GOT3 (cell line): ENCODE results near the gene GABBR2.

Experiments used
- DNase-seq: peaks from one replicate; lab custom pipeline; 2025; ENCODE audit warnings: mixed read lengths; lab: John Stamatoyannopoulos, UW

GABBR2 gene

GRCh38 chr9:98342820-98343210 is 365.9 kb downstream of the GABBR2 start:
- DNase-seq = no peak

GRCh38 chr9:98342098-98342819 is 366.5 kb downstream of the GABBR2 start:
- no peak for DNase-seq

- DNase-seq = no peak
Observed at GRCh38 chr9:98341157-98342097, 367.3 kb downstream of the GABBR2 start.

- DNase-seq = no peak
Observed at GRCh38 chr9:98339987-98340800, 368.5 kb downstream of the GABBR2 start.

GRCh38 chr9:98335661-98336060 is 373.1 kb downstream of the GABBR2 start:
- DNase-seq = no peak

GRCh38 chr9:98334796-98335195 is 373.9 kb downstream of the GABBR2 start:
- no peak for DNase-seq

- no peak for DNase-seq
Observed at GRCh38 chr9:98333703-98334582, 374.8 kb downstream of the GABBR2 start.

GRCh38 chr9:98332405-98332831 is 376.3 kb downstream of the GABBR2 start:
- DNase-seq = no peak

GRCh38 chr9:98331536-98332259 is 377.0 kb downstream of the GABBR2 start:
- DNase-seq = no peak

GRCh38 chr9:98330831-98331230 is 377.9 kb downstream of the GABBR2 start:
- DNase-seq = no peak

- no peak for DNase-seq
Observed at GRCh38 chr9:98329904-98330303, 378.8 kb downstream of the GABBR2 start.

- no peak for DNase-seq
Observed at GRCh38 chr9:98329281-98329680, 379.5 kb downstream of the GABBR2 start.

- DNase-seq = no peak
Observed at GRCh38 chr9:98328770-98329169, 380.0 kb downstream of the GABBR2 start.

- no peak for DNase-seq
Observed at GRCh38 chr9:98328141-98328540, 380.6 kb downstream of the GABBR2 start.

- DNase-seq = no peak
Observed at GRCh38 chr9:98327249-98327561, 381.5 kb downstream of the GABBR2 start.

GRCh38 chr9:98326459-98327248 is 382.1 kb downstream of the GABBR2 start:
- no peak for DNase-seq

- no peak for DNase-seq
Observed at GRCh38 chr9:98324801-98325200, 383.9 kb downstream of the GABBR2 start.

GRCh38 chr9:98323831-98324135 is 385.0 kb downstream of the GABBR2 start:
- DNase-seq = no peak

- no peak for DNase-seq
Observed at GRCh38 chr9:98323051-98323830, 385.5 kb downstream of the GABBR2 start.
